Panc1 (cell line): ENCODE results near the gene NTM. TPM values are rescaled to one million over a fixed set of nuclear protein-coding genes. Genes with fewer than 3 reads are reported as not detected.

Experiments
- ATAC-seq: fragments of 200-7000 bp; cut with Tn5 transposase; 2 replicates; pipeline ENCODE4 v1.9.1; 2020; ENCODE audit warnings: mild to moderate bottlenecking, moderate library complexity
- BruUV-seq: library from RNA; stranded (reverse); fragments of 400-500 nt; replicated peaks from 2 replicates; lab custom pipeline; 2021; lab: Mats Ljungman, UMichigan
- CTCF ChIA-PET: fragments of 300-600 bp; sonication (Branson Sonifier 250); formaldehyde crosslinking; loops from one replicate; lab custom pipeline; 2022; ENCODE audit warnings: antibody characterized with exemption; lab: Charles Lee
- POLR2A ChIA-PET: fragments of 300-600 bp; sonication (Branson Sonifier 250); formaldehyde crosslinking; loops from one replicate; lab custom pipeline; 2022; ENCODE audit warnings: antibody characterized with exemption; lab: Charles Lee
- DNase-seq: peaks from one replicate; pipeline ENCODE4 v3.0.0-alpha.2; 2010; ENCODE audit warnings: low read depth, low spot score
- H3K27ac ChIP-seq: 2 replicates; pipeline ENCODE4 v1.5.1; 2011; ENCODE audit warnings: mild to moderate bottlenecking, low read length, inconsistent platforms
- H3K27me3 ChIP-seq: fragments of 200-500 bp; sonication (Bioruptor generic); 2 replicates; pipeline ENCODE4 v1.6.0; 2014; ENCODE audit warnings: low read length, inconsistent platforms; ENCODE audit not compliant: control insufficient read depth, insufficient read depth
- H3K36me3 ChIP-seq: fragments of 200-500 bp; sonication (Bioruptor generic); 2 replicates; pipeline ENCODE4 v1.5.1; 2014; ENCODE audit warnings: inconsistent platforms, mild to moderate bottlenecking, low read length, moderate library complexity; ENCODE audit not compliant: control insufficient read depth, insufficient read depth
- H3K4me1 ChIP-seq: 2 replicates; pipeline ENCODE4 v1.5.1; 2011; ENCODE audit warnings: inconsistent platforms, mild to moderate bottlenecking, low read length, moderate library complexity; ENCODE audit not compliant: control insufficient read depth, insufficient read depth
- H3K4me3 ChIP-seq, 2 experiments: 2 replicates each; pipeline ENCODE4 v1.5.1; 2011 to 2012; ENCODE audit warnings: low read depth in 2 of 2, low read length in 2 of 2, mild to moderate bottlenecking in 2 of 2, inconsistent platforms in 1 of 2, moderate library complexity in 1 of 2
- H3K9me3 ChIP-seq: fragments of 200-500 bp; sonication (Bioruptor generic); 2 replicates; pipeline ENCODE4 v1.5.1; 2014; ENCODE audit warnings: low read depth, mild to moderate bottlenecking, inconsistent platforms, low read length, moderate library complexity; ENCODE audit not compliant: control insufficient read depth, insufficient read depth
- POLR2AphosphoS5 ChIP-seq: IDR thresholded peaks from 2 replicates; pipeline ENCODE4 v1.6.1; 2012; ENCODE audit warnings: mild to moderate bottlenecking, low read depth, low read length, moderate library complexity
- SIN3A ChIP-seq: IDR thresholded peaks from 2 replicates; pipeline ENCODE4 v1.6.1; 2012; ENCODE audit warnings: low read depth, mild to moderate bottlenecking, low read length, moderate library complexity, borderline replicate concordance; ENCODE audit not compliant: insufficient read depth
- TCF7L2 ChIP-seq: IDR thresholded peaks from 2 replicates; pipeline ENCODE4 v1.6.1; 2011; ENCODE audit warnings: mild to moderate bottlenecking, low read depth, low read length, inconsistent platforms
- in situ Hi-C: cut with HindIII; loops from 2 replicates; pipeline ENCODE4 v1.10.0; 2016; ENCODE audit warnings: low sequenced_read_pairs, low pct_unique_long_range_greater_than_20kb
- intact Hi-C: fragments of 100-400 bp; cut with micrococcal nuclease; formaldehyde crosslinking; loops from one replicate; pipeline ENCODE4 v1.10.0; 2022; ENCODE audit not compliant: unreplicated experiment
- total RNA-seq: library from RNA; stranded (reverse); gene quantifications from one replicate; pipeline ENCODE4 v1.2.1, GENCODE V29; 2021; ENCODE audit not compliant: unreplicated experiment
- TF ChIP-seq, protein P1 (sequence below), 2 experiments: IDR thresholded peaks; 2 replicates each; pipeline ENCODE4 v1.6.1; 2011 to 2012; ENCODE audit warnings: low read depth in 2 of 2, control low read depth in 1 of 2, low read length in 1 of 2, mild to moderate bottlenecking in 1 of 2, moderate library complexity in 1 of 2; ENCODE audit not compliant: insufficient read depth in 1 of 2
- TF ChIP-seq, protein P2 (sequence below): fragments of 450-650 bp; IDR thresholded peaks from 2 replicates; pipeline ENCODE4 v1.5.1; 2017; ENCODE audit warnings: mild to moderate bottlenecking

Gene NTM
- total RNA-seq, 1 experiment from 2014 or later: 0.10 TPM

DNA sequence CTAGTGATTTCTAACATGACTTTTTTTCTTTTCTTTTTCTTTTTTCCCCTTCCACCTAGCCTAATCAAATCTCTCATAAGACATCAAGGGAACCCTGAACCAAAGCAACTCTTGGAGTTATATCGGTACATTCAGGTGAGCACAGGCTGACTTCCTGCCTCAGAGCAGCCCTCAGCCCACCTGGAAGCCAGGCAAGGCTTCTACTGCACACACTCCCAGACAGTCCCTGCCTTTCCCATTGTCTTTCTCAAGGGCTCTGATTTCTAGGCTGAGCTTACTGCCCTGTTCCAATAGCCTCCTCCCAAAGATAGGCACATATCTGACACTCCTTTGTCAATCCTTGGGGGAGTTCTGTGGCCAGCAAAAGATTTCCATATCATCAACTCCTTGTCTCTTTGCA, 629.5 kb downstream of the NTM start:
- DNase-seq: no peak
- ChIA-PET CTCF (no interaction called here), POLR2A (no interaction called here)
- ATAC-seq: no peak
- Histone ChIP-seq H3K36me3 (no peaks in the 10 kb centered on the region), H3K4me1 (no peaks in the 10 kb centered on the region), H3K27me3 (no peaks in the 10 kb centered on the region), H3K27ac (no peak overlapping the region), H3K4me3 (no peak overlapping the region), H3K9me3 (peaks cover 3% of the 10 kb centered on the region; the same call in 1 of the 2 replicates)
- intact Hi-C loops (no loop called here), in situ Hi-C loops (no loop called here)
- TF ChIP-seq, protein P1, sequence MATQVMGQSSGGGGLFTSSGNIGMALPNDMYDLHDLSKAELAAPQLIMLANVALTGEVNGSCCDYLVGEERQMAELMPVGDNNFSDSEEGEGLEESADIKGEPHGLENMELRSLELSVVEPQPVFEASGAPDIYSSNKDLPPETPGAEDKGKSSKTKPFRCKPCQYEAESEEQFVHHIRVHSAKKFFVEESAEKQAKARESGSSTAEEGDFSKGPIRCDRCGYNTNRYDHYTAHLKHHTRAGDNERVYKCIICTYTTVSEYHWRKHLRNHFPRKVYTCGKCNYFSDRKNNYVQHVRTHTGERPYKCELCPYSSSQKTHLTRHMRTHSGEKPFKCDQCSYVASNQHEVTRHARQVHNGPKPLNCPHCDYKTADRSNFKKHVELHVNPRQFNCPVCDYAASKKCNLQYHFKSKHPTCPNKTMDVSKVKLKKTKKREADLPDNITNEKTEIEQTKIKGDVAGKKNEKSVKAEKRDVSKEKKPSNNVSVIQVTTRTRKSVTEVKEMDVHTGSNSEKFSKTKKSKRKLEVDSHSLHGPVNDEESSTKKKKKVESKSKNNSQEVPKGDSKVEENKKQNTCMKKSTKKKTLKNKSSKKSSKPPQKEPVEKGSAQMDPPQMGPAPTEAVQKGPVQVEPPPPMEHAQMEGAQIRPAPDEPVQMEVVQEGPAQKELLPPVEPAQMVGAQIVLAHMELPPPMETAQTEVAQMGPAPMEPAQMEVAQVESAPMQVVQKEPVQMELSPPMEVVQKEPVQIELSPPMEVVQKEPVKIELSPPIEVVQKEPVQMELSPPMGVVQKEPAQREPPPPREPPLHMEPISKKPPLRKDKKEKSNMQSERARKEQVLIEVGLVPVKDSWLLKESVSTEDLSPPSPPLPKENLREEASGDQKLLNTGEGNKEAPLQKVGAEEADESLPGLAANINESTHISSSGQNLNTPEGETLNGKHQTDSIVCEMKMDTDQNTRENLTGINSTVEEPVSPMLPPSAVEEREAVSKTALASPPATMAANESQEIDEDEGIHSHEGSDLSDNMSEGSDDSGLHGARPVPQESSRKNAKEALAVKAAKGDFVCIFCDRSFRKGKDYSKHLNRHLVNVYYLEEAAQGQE (IDR thresholded peaks at IDR 0.05; ENCODE audit: insufficient read depth in 1 of 2, low read depth in 2 of 2, low read length in 1 of 2): no peak
- TF ChIP-seq, protein P2, sequence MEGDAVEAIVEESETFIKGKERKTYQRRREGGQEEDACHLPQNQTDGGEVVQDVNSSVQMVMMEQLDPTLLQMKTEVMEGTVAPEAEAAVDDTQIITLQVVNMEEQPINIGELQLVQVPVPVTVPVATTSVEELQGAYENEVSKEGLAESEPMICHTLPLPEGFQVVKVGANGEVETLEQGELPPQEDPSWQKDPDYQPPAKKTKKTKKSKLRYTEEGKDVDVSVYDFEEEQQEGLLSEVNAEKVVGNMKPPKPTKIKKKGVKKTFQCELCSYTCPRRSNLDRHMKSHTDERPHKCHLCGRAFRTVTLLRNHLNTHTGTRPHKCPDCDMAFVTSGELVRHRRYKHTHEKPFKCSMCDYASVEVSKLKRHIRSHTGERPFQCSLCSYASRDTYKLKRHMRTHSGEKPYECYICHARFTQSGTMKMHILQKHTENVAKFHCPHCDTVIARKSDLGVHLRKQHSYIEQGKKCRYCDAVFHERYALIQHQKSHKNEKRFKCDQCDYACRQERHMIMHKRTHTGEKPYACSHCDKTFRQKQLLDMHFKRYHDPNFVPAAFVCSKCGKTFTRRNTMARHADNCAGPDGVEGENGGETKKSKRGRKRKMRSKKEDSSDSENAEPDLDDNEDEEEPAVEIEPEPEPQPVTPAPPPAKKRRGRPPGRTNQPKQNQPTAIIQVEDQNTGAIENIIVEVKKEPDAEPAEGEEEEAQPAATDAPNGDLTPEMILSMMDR: no peak
- TF ChIP-seq POLR2AphosphoS5 (no peak), TCF7L2 (no peak), SIN3A (no peak)
- no TSS peak for BruUV-seq

DNA sequence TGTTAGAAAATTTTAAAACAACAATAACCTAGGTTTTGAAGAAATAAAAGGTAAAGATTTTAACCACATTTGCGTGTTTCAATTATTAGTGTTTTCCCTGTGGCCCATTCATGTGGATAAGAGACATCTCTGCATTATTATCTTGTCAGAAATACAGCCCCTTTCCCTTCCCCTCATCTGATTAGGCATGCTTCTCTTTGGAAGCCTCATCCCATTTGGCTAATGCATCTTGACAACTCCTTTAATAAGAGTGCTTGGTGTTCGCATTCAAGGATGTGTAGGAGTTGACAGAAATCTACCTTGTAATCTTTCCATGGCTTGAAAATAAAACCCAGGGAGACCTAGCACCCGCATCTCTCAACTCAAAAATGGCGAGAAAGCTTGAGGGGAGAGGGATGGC, 635.5 kb downstream of the NTM start:
- H3K9me3 ChIP-seq: no peaks in the 10 kb centered on the region
- ATAC-seq: no peak
- BruUV-seq: no TSS peak
- 0 out of 2 replicates have a peak, but pooled peaks cover 2% of the 10 kb centered on the region for H3K27me3 ChIP-seq
- intact Hi-C loops: no loop called here
- H3K27ac ChIP-seq: no peak overlapping the region
- no peak for DNase-seq
- H3K4me3 ChIP-seq: no peak overlapping the region
- no peaks in the 10 kb centered on the region for H3K4me1 ChIP-seq
- no peaks in the 10 kb centered on the region for H3K36me3 ChIP-seq
- CTCF ChIA-PET: no interaction called here
- POLR2A ChIA-PET: no interaction called here
- in situ Hi-C loops: no loop called here
- TF ChIP-seq TCF7L2 (no peak), SIN3A (no peak), POLR2AphosphoS5 (no peak)
- TF ChIP-seq, protein P1 (IDR thresholded peaks at IDR 0.05; ENCODE audit: insufficient read depth in 1 of 2, low read depth in 2 of 2, low read length in 1 of 2): no peak
